Gastroesophageal sphincter (tissue), 3 donors: ENCODE measurements around the gene CHST14.

ENCODE experiments used
- CTCF ChIP-seq, 4 experiments: fragments of 200-600 bp in 2 of 4; fragments of 450-650 bp in 2 of 4; sonication (generic) in 1 of 4; IDR thresholded peaks; one replicate each; pipeline ENCODE4 v1.5.1; 2017 to 2019; ENCODE audit warnings: antibody characterized with exemption in 4 of 4, mild to moderate bottlenecking in 2 of 4, moderate library complexity in 2 of 4
- EP300 ChIP-seq: sonication (generic); formaldehyde crosslinking; IDR thresholded peaks from one replicate; pipeline ENCODE4 v1.6.1; 2017; ENCODE audit warnings: antibody characterized with exemption, mild to moderate bottlenecking
- POLR2A ChIP-seq, 2 donors: fragments of 450-650 bp; IDR thresholded peaks; one replicate each; pipeline ENCODE4 v1.6.1; 2017; ENCODE audit warnings: antibody characterized with exemption in 2 of 2, mild to moderate bottlenecking in 2 of 2, moderate library complexity in 1 of 2

- no peak for TF ChIP-seq POLR2A (IDR thresholded peaks at IDR 0.05)
- TF ChIP-seq CTCF (IDR thresholded peaks at IDR 0.05) = no peak
- TF ChIP-seq EP300 = no peak
Measured at GRCh38 chr15:40477642-40478327, 7.0 kb downstream of the CHST14 start.
